ENCODE data around the gene DRD4.

The DRD4 gene

GRCh38 chr11:592501-592900 is 44.6 kb upstream of the DRD4 start:
- Histone ChIP-seq H2AFZ (no peak overlapping the region), H3K36me3 (ENCODE audit: control insufficient read depth, insufficient read depth, low read length) (no peaks in the 10 kb centered on the region), H3K79me2 (peaks cover 2% of the 10 kb centered on the region), H3K4me1 (no peaks in the 10 kb centered on the region), H3K4me2 (ENCODE audit: low read length) (no peak overlapping the region), H3K4me3 (ENCODE audit: low read depth, low read length) (no peak overlapping the region), H3K9ac (no peak overlapping the region), H3K27me3 (ENCODE audit: control insufficient read depth, insufficient read depth, low read length) (no peaks in the 10 kb centered on the region), H3K27ac (no peak overlapping the region), H3K9me3 (ENCODE audit: control insufficient read depth, low read length) (no peaks in the 10 kb centered on the region)
- TF ChIP-seq CTCF (IDR thresholded peaks at IDR 0.05): no peak

GRCh38 chr11:592918-593317 is 44.2 kb upstream of the DRD4 start:
- Histone ChIP-seq H3K4me1 (no peaks in the 10 kb centered on the region), H3K9ac (no peak overlapping the region), H2AFZ (no peak overlapping the region), H3K4me3 (ENCODE audit: low read depth, low read length) (no peak overlapping the region), H3K27me3 (ENCODE audit: control insufficient read depth, insufficient read depth, low read length) (no peaks in the 10 kb centered on the region), H3K4me2 (ENCODE audit: low read length) (no peak overlapping the region), H3K79me2 (peaks cover 2% of the 10 kb centered on the region), H3K36me3 (ENCODE audit: control insufficient read depth, insufficient read depth, low read length) (no peaks in the 10 kb centered on the region), H3K27ac (no peak overlapping the region), H3K9me3 (ENCODE audit: control insufficient read depth, low read length) (no peaks in the 10 kb centered on the region)
- TF ChIP-seq CTCF (IDR thresholded peaks at IDR 0.05): no peak

- Histone ChIP-seq H3K79me2 (peaks cover 2% of the 10 kb centered on the region), H3K9ac (no peak overlapping the region), H3K4me2 (ENCODE audit: low read length) (no peak overlapping the region), H3K36me3 (ENCODE audit: control insufficient read depth, insufficient read depth, low read length) (no peaks in the 10 kb centered on the region), H3K27me3 (ENCODE audit: control insufficient read depth, insufficient read depth, low read length) (no peaks in the 10 kb centered on the region), H3K27ac (no peak overlapping the region), H3K4me1 (no peaks in the 10 kb centered on the region), H3K4me3 (ENCODE audit: low read depth, low read length) (no peak overlapping the region), H2AFZ (no peak overlapping the region), H3K9me3 (ENCODE audit: control insufficient read depth, low read length) (no peaks in the 10 kb centered on the region)
- TF ChIP-seq CTCF (IDR thresholded peaks at IDR 0.05): no peak
These were observed 43.7 kb upstream of the DRD4 start for GRCh38 chr11:593347-593746.

- Histone ChIP-seq H3K27ac (no peak overlapping the region), H3K79me2 (peaks cover 2% of the 10 kb centered on the region), H2AFZ (no peak overlapping the region), H3K9me3 (ENCODE audit: control insufficient read depth, low read length) (no peaks in the 10 kb centered on the region), H3K4me2 (ENCODE audit: low read length) (no peak overlapping the region), H3K4me1 (no peaks in the 10 kb centered on the region), H3K27me3 (ENCODE audit: control insufficient read depth, insufficient read depth, low read length) (no peaks in the 10 kb centered on the region), H3K4me3 (ENCODE audit: low read depth, low read length) (no peak overlapping the region), H3K36me3 (ENCODE audit: control insufficient read depth, insufficient read depth, low read length) (no peaks in the 10 kb centered on the region), H3K9ac (no peak overlapping the region)
- TF ChIP-seq CTCF (IDR thresholded peaks at IDR 0.05): no peak
These were observed 41.7 kb upstream of the DRD4 start for GRCh38 chr11:595400-595799.

GRCh38 chr11:596374-596773 is 40.7 kb upstream of the DRD4 start:
- Histone ChIP-seq H3K27me3 (ENCODE audit: control insufficient read depth, insufficient read depth, low read length) (no peaks in the 10 kb centered on the region), H3K9ac (no peak overlapping the region), H3K4me2 (ENCODE audit: low read length) (no peak overlapping the region), H3K27ac (no peak overlapping the region), H3K4me1 (no peaks in the 10 kb centered on the region), H2AFZ (no peak overlapping the region), H3K4me3 (ENCODE audit: low read depth, low read length) (no peak overlapping the region), H3K9me3 (ENCODE audit: control insufficient read depth, low read length) (no peaks in the 10 kb centered on the region), H3K36me3 (ENCODE audit: control insufficient read depth, insufficient read depth, low read length) (no peaks in the 10 kb centered on the region), H3K79me2 (peaks cover 2% of the 10 kb centered on the region)
- no peak for TF ChIP-seq CTCF (IDR thresholded peaks at IDR 0.05)

Measured in parathyroid adenoma (tissue), 2 donors.